Measurements from ENCODE around the gene GPR62. TPM values are rescaled to one million over a fixed set of nuclear protein-coding genes. Genes with fewer than 3 reads are reported as not detected.
A peak's percentile ranks its signal among the peaks of the same experiment; 100 is the strongest.

The GPR62 gene
- total RNA-seq, 2 donors from 2014 or later, result 0.12 to 0.82 TPM

DNA sequence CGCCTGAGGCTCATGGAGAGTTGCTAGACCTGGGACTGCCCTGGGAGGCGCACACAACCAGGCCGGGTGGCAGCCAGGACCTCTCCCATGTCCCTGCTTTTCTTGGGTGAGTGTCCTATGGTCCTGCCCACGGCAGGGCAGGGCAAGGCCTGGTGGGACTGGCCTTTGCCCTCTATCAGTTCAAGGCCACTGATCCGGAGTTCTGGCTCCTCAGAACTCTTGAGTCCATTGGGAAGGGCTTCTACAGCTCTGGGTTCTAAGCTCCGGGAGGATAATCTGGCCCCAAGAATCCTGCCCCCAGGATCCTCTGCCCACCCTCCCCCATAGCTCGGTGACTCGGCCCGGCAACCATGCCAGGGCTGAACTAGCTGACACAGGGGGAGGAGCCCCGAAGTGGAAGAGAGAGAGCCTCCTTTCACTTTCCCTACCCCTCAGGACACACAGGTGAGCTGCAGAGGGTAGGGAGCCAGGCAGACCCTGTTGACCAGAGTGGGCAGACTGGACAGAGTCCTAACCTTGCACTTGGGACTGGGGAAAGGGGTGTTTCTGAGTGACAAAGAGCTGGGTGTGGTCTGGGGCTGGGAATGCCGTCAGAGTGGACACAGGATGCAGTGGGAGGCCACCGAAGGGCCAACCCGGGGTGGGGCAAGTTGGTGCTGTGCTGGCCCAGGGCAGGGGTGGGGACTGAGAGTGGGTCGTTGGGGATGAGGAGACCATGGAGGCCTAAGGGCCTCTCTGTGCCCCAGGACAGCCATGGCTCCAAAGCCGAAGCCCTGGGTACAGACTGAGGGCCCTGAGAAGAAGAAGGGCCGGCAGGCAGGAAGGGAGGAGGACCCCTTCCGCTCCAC is 12.4 kb upstream of the GPR62 start:
- Histone ChIP-seq H3K4me1 (peaks cover 0 to 32% of the 10 kb centered on the region in 2 donors), H3K27ac (peak overlapping the region; percentile 95 to 96), H3K4me3 (peak overlapping the region; percentile 29 to 80), H3K9me3 (no peaks in the 10 kb centered on the region), H3K27me3 (no peaks in the 10 kb centered on the region), H3K36me3 (peaks cover 9% of the 10 kb centered on the region)
- TF ChIP-seq CTCF (IDR thresholded peaks at IDR 0.05), result no peak
- DNase-seq (ENCODE audit: low spot score), result peak; percentile 82

GRCh38 chr3:51943451-51944391 is 11.5 kb upstream of the GPR62 start:
- H3K36me3 ChIP-seq, result no peaks in the 10 kb centered on the region
- peak overlapping the region; percentile 95 to 96 for H3K27ac ChIP-seq
- peak overlapping the region in 1 of 2 donors; percentile 80 for H3K4me3 ChIP-seq
- H3K9me3 ChIP-seq, result no peaks in the 10 kb centered on the region
- no peaks in the 10 kb centered on the region for H3K27me3 ChIP-seq
- TF ChIP-seq CTCF (IDR thresholded peaks at IDR 0.05), result no peak
- no peak for DNase-seq (ENCODE audit: low spot score)
- peaks cover 0 to 32% of the 10 kb centered on the region in 2 donors for H3K4me1 ChIP-seq

- no peak overlapping the region for H3K4me3 ChIP-seq
- no peaks in the 10 kb centered on the region for H3K36me3 ChIP-seq
- TF ChIP-seq CTCF (IDR thresholded peaks at IDR 0.05), result no peak
- peaks cover 0 to 32% of the 10 kb centered on the region in 2 donors for H3K4me1 ChIP-seq
- no peaks in the 10 kb centered on the region for H3K27me3 ChIP-seq
- DNase-seq (ENCODE audit: low spot score), result no peak
- H3K9me3 ChIP-seq, result no peaks in the 10 kb centered on the region
- no peak overlapping the region for H3K27ac ChIP-seq
Observed at GRCh38 chr3:51944451-51945021, 10.6 kb upstream of the GPR62 start.

DNA sequence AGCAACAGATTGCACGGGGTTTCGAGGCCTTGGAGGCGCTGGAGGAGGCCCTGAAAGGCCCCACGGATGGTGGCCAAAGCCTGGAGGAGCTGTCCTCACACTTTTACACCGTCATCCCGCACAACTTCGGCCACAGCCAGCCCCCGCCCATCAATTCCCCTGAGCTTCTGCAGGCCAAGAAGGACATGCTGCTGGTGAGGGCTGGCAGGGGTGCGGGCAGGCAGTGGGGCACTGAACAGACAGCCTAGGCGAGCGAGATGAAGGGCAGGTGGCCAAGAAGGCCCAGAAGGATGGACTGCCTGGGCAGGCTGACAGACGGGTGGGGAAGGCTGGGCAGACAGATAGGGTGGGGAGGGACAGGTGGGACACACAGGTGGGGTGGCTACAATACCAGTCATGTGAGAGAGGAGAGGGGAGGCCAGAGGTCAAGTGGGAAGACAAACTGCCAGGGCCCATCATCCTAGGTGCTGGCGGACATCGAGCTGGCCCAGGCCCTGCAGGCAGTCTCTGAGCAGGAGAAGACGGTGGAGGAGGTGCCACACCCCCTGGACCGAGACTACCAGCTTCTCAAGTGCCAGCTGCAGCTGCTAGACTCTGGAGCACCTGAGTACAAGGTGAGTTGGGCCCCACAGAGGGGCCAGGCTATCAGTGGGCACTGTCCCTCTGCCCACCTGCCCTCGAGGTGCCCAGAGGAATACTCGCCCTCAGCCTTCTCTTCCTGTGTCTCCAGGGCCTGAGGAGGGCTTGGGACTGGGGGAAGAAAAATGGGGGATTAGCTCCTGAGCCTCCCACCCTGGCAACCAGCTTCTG is 9.9 kb upstream of the GPR62 start:
- no peak overlapping the region for H3K4me3 ChIP-seq
- DNase-seq (ENCODE audit: low spot score), result no peak
- no peak for TF ChIP-seq CTCF (IDR thresholded peaks at IDR 0.05)
- H3K9me3 ChIP-seq, result no peaks in the 10 kb centered on the region
- peaks cover 0 to 28% of the 10 kb centered on the region in 2 donors for H3K4me1 ChIP-seq
- H3K27ac ChIP-seq, result no peak overlapping the region
- no peaks in the 10 kb centered on the region for H3K27me3 ChIP-seq
- H3K36me3 ChIP-seq, result no peaks in the 10 kb centered on the region
